PFSK-1 (cell line): ENCODE measurements around the gene DNAAF3.

Experiments
- POLR2AphosphoS5 ChIP-seq: IDR thresholded peaks from 2 replicates; pipeline ENCODE4 v1.6.1; 2012; ENCODE audit warnings: low read depth, mild to moderate bottlenecking, control low read depth, low read length, moderate library complexity
- SIN3A ChIP-seq: IDR thresholded peaks from 2 replicates; pipeline ENCODE4 v1.6.1; 2012; ENCODE audit warnings: mild to moderate bottlenecking, low read length, moderate library complexity, borderline replicate concordance; ENCODE audit not compliant: insufficient read depth
- TAF1 ChIP-seq: IDR thresholded peaks from 2 replicates; pipeline ENCODE4 v1.6.1; 2012; ENCODE audit warnings: low read length, control low read depth, borderline replicate concordance; ENCODE audit not compliant: insufficient read depth
- TF ChIP-seq, protein P1 (sequence below), 2 experiments: IDR thresholded peaks; 2 replicates each; pipeline versions ENCODE4 v1.6.1 to v1.8.0; 2011 to 2012; ENCODE audit warnings: low read depth in 2 of 2, low read length in 2 of 2, control low read depth in 1 of 2, inconsistent platforms in 1 of 2, mild to moderate bottlenecking in 1 of 2, moderate library complexity in 1 of 2; ENCODE audit not compliant: insufficient read depth in 1 of 2

DNA sequence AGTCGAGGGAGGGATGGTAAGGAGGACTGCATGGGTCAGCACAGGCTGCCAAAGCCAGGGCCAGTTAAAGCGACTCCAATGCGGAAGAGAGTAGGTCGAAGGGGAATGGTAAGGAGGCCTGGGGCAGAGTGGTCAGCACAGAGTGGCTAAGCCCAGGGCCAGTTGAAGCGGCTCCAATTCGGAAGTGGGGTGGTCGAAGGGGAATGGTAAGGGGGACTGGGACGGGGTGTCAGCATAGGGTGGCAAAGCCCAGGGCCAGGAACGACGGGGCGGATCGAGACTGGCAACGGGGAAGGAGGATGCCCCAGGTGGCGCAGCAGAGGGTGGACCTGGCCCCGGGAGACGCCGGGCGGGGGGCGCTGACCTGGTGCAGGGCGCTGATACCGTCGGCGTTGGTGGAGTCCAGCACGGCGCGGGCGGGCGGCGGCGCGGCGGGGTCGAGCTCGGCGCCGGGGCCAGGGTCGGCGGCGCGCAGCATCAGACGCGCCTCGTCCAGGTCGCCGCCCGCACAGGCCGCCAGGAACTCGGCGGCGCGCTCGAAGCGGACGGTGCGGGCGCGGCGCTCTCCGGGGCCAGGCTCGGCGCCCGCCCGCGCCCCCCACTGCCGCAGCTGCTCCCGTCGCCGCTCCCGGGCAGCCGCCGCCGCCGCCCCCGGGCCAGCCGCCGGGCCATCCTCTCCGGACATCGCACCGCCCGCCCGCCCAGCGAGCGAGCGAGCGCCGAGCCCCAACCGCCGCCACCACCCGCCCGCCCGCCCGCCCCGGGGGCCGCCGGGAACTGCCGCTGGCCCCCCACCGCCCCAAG is 49.4 kb downstream of the DNAAF3 start, which contains the start of gene PPP1R12C:
- TF ChIP-seq, protein P1, sequence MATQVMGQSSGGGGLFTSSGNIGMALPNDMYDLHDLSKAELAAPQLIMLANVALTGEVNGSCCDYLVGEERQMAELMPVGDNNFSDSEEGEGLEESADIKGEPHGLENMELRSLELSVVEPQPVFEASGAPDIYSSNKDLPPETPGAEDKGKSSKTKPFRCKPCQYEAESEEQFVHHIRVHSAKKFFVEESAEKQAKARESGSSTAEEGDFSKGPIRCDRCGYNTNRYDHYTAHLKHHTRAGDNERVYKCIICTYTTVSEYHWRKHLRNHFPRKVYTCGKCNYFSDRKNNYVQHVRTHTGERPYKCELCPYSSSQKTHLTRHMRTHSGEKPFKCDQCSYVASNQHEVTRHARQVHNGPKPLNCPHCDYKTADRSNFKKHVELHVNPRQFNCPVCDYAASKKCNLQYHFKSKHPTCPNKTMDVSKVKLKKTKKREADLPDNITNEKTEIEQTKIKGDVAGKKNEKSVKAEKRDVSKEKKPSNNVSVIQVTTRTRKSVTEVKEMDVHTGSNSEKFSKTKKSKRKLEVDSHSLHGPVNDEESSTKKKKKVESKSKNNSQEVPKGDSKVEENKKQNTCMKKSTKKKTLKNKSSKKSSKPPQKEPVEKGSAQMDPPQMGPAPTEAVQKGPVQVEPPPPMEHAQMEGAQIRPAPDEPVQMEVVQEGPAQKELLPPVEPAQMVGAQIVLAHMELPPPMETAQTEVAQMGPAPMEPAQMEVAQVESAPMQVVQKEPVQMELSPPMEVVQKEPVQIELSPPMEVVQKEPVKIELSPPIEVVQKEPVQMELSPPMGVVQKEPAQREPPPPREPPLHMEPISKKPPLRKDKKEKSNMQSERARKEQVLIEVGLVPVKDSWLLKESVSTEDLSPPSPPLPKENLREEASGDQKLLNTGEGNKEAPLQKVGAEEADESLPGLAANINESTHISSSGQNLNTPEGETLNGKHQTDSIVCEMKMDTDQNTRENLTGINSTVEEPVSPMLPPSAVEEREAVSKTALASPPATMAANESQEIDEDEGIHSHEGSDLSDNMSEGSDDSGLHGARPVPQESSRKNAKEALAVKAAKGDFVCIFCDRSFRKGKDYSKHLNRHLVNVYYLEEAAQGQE (IDR thresholded peaks at IDR 0.05; ENCODE audit: insufficient read depth in 1 of 2, low read depth in 2 of 2, low read length in 2 of 2): no peak
- TF ChIP-seq TAF1 (no peak), SIN3A (no peak), POLR2AphosphoS5 (no peak)
